Measurements from ENCODE around the gene LYZL4. TPM values are rescaled to one million over a fixed set of nuclear protein-coding genes. Genes with fewer than 3 reads are reported as not detected.

LYZL4 gene
- total RNA-seq, 4 donors from 2014 or later, result not detected

- Histone ChIP-seq H3K9me3 (peaks cover 0 to 9% (median 0%) of the 10 kb centered on the region in 3 donors), H3K4me1 (no peaks in the 10 kb centered on the region), H3K4me3 (no peak overlapping the region), H3K27ac (no peak overlapping the region), H3K36me3 (no peaks in the 10 kb centered on the region), H3K27me3 (no peaks in the 10 kb centered on the region)
- TF ChIP-seq EP300 (IDR thresholded peaks at IDR 0.05) (no peak), POLR2AphosphoS5 (IDR thresholded peaks at IDR 0.05) (no peak), CTCF (IDR thresholded peaks at IDR 0.05) (no peak), POLR2A (IDR thresholded peaks at IDR 0.05) (no peak)
- WGBS, 2 donors (ENCODE audit: low coverage in 1 of 2), result 86% methylated on average over 1 of the region's 1 CpG; no CpG with 5 or more reads in 1 of the 2 donors
- no peak for ATAC-seq
These were observed 53.1 kb downstream of the LYZL4 start for GRCh38 chr3:42357335-42357734.

GRCh38 chr3:42355612-42356011, 54.8 kb downstream of the LYZL4 start:
- TF ChIP-seq POLR2AphosphoS5 (IDR thresholded peaks at IDR 0.05), result no peak
- no peak for TF ChIP-seq POLR2A (IDR thresholded peaks at IDR 0.05)
- no peak for TF ChIP-seq EP300 (IDR thresholded peaks at IDR 0.05)
- TF ChIP-seq CTCF (IDR thresholded peaks at IDR 0.05), result no peak
- Histone ChIP-seq H3K36me3 (no peaks in the 10 kb centered on the region), H3K9me3 (peaks cover 0 to 9% (median 0%) of the 10 kb centered on the region in 3 donors)

GRCh38 chr3:42353631-42354030, 56.8 kb downstream of the LYZL4 start:
- H3K36me3 ChIP-seq, result no peaks in the 10 kb centered on the region
- no peaks in the 10 kb centered on the region for H3K27me3 ChIP-seq
- H3K4me1 ChIP-seq, result no peaks in the 10 kb centered on the region
- no peak for ATAC-seq
- no peak overlapping the region for H3K4me3 ChIP-seq
- TF ChIP-seq POLR2A (IDR thresholded peaks at IDR 0.05) (no peak), CTCF (IDR thresholded peaks at IDR 0.05) (no peak)
- H3K9me3 ChIP-seq, result peaks cover 0 to 9% (median 0%) of the 10 kb centered on the region in 3 donors
- no peak overlapping the region for H3K27ac ChIP-seq

More at GRCh38 chr3:42355612-42356011, 54.8 kb downstream of the LYZL4 start:
- Histone ChIP-seq H3K4me3 (no peak overlapping the region), H3K27me3 (no peaks in the 10 kb centered on the region), H3K27ac (no peak overlapping the region), H3K4me1 (no peaks in the 10 kb centered on the region)
- no peak for ATAC-seq

GRCh38 chr3:42351207-42351606, 59.2 kb downstream of the LYZL4 start:
- Histone ChIP-seq H3K9me3 (peaks cover 0 to 6% (median 0%) of the 10 kb centered on the region in 3 donors), H3K36me3 (no peaks in the 10 kb centered on the region), H3K27ac (no peak overlapping the region), H3K27me3 (no peaks in the 10 kb centered on the region), H3K4me3 (no peak overlapping the region), H3K4me1 (no peaks in the 10 kb centered on the region)
- 33 to 67% methylated on average over 1 to 2 of the region's 2 CpGs for WGBS, 2 donors (ENCODE audit: low coverage in 1 of 2)
- no peak for ATAC-seq
- TF ChIP-seq EP300 (IDR thresholded peaks at IDR 0.05) (no peak), CTCF (IDR thresholded peaks at IDR 0.05) (no peak), POLR2A (IDR thresholded peaks at IDR 0.05) (no peak), POLR2AphosphoS5 (IDR thresholded peaks at IDR 0.05) (no peak)

- H3K27ac ChIP-seq, result no peak overlapping the region
- no peaks in the 10 kb centered on the region for H3K9me3 ChIP-seq
- H3K36me3 ChIP-seq, result no peaks in the 10 kb centered on the region
- no peaks in the 10 kb centered on the region for H3K4me1 ChIP-seq
- TF ChIP-seq POLR2AphosphoS5 (IDR thresholded peaks at IDR 0.05), result no peak
- no peak for TF ChIP-seq EP300 (IDR thresholded peaks at IDR 0.05)
- no peak for TF ChIP-seq POLR2A (IDR thresholded peaks at IDR 0.05)
- TF ChIP-seq CTCF (IDR thresholded peaks at IDR 0.05), result no peak
- 76 to 80% methylated on average over 6 to 7 of the region's 7 CpGs for WGBS, 2 donors (ENCODE audit: low coverage in 1 of 2)
- H3K27me3 ChIP-seq, result no peaks in the 10 kb centered on the region
- ATAC-seq, result no peak
- H3K4me3 ChIP-seq, result no peak overlapping the region
These were observed 60.4 kb downstream of the LYZL4 start for GRCh38 chr3:42349765-42350594.

Data from gastroesophageal sphincter (tissue), 4 donors.